ENCODE measurements around the gene GNPTAB. TPM values are rescaled to one million over a fixed set of nuclear protein-coding genes. Genes with fewer than 3 reads are reported as not detected.

The GNPTAB gene
- total and polyA plus RNA-seq, 9 donors = 13.4 to 23.0 (median 16.9) TPM

DNA sequence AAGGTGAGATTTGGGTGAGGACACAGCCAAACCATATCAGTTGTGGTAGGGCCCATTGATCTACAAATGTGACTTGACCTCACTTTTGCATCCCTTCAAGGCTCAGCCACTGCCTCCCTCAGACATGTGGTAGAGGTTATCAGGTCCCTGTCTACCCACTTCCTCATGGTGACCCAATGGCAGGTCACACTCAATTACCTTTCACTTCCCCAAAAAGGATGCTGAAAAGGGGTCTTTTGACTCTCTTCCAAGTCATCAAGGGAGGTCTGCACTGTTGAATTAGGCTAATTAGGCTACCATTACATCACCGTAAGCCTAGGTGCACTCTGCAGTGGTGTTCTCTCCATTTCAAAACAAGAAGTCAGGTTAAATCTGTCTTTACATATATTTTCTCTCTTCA lies 24.0 kb upstream of the GNPTAB start:
- H3K4me3 ChIP-seq (ENCODE audit: low read length) = no peak overlapping the region
- no peak overlapping the region for H3K27ac ChIP-seq (ENCODE audit: low read length)
- DNase-seq = no peak
- H3K9me3 ChIP-seq (replicated peaks; ENCODE audit: control insufficient read depth, low read depth, low read length) = no peaks in the 10 kb centered on the region
- H3K36me3 ChIP-seq (ENCODE audit: control insufficient read depth, insufficient read depth, low read length) = no peaks in the 10 kb centered on the region
- 100% methylated on average over 1 of the region's 1 CpG for WGBS (ENCODE audit: insufficient coverage)
- H3K4me1 ChIP-seq (ENCODE audit: control insufficient read depth, insufficient read depth, low read length) = no peaks in the 10 kb centered on the region
- no peaks in the 10 kb centered on the region for H3K27me3 ChIP-seq (ENCODE audit: control insufficient read depth, insufficient read depth, low read length)

DNA sequence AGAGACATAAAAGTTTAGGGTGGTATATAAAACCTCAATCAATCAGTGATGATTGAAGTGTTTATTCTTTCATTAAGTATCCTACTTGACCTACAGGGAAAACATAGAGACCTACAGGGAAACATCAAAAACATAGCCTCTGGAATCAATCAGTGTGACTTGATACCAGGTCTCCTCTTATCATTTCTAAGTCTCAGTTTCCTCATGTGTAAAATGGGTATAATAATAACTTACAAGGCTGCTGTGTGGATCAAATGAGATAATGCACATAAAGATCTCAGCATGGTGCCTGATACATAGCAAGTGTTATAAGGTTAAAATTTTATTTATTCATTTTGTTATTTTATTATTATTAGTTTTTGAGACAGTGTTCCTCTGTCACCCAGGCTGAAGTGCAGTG lies 22.2 kb upstream of the GNPTAB start:
- no peak for DNase-seq
- Histone ChIP-seq H3K4me1 (ENCODE audit: control insufficient read depth, insufficient read depth, low read length) (no peaks in the 10 kb centered on the region), H3K4me3 (ENCODE audit: low read length) (no peak overlapping the region), H3K27me3 (ENCODE audit: control insufficient read depth, insufficient read depth, low read length) (no peaks in the 10 kb centered on the region), H3K9me3 (replicated peaks; ENCODE audit: control insufficient read depth, low read depth, low read length) (no peaks in the 10 kb centered on the region), H3K36me3 (ENCODE audit: control insufficient read depth, insufficient read depth, low read length) (no peaks in the 10 kb centered on the region), H3K27ac (ENCODE audit: low read length) (no peak overlapping the region)

DNA sequence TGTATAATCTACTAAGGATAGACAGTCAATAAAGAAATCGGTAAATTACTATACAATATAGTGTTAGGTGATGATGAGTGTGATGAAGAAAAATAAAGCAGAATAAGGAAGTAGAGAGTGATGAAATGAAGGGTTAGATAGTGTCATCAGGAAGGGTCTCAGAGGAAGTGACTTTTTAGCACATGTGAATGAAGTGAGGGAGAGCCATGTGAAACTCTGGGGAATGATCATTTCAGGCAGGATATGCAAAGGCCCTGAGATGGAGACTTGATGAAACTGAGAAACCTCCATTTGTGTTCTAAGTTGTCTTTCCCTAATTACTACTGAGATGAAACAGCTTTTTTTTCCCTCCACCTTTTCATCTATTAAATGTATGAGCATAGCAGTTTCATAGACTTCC lies 19.4 kb upstream of the GNPTAB start:
- WGBS (ENCODE audit: insufficient coverage) = no CpG with 5 or more reads among the region's 1 CpG
- Histone ChIP-seq H3K27me3 (ENCODE audit: control insufficient read depth, insufficient read depth, low read length) (no peaks in the 10 kb centered on the region), H3K36me3 (ENCODE audit: control insufficient read depth, insufficient read depth, low read length) (no peaks in the 10 kb centered on the region), H3K9me3 (replicated peaks; ENCODE audit: control insufficient read depth, low read depth, low read length) (no peaks in the 10 kb centered on the region), H3K4me3 (ENCODE audit: low read length) (no peak overlapping the region), H3K4me1 (ENCODE audit: control insufficient read depth, insufficient read depth, low read length) (no peaks in the 10 kb centered on the region), H3K27ac (ENCODE audit: low read length) (no peak overlapping the region)
- DNase-seq = no peak

DNA sequence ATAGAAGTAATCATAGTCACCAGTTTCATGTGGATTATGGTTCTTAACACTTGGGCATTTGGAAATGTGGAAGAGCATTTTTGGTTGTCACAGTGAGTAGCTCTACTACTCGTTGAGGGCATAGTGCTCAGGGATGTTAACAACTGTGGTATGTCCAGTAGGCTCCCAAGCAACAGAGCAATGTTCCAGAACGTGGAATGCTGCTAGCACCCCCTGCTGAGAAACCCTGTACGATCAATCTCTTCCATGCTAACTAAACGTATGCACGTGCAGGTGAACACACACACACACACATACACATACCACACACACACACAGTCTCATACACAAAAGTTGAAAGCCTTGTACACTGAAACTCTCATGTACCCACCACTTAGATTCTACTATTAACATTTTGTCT lies 16.6 kb upstream of the GNPTAB start:
- no peaks in the 10 kb centered on the region for H3K36me3 ChIP-seq (ENCODE audit: control insufficient read depth, insufficient read depth, low read length)
- no peaks in the 10 kb centered on the region for H3K4me1 ChIP-seq (ENCODE audit: control insufficient read depth, insufficient read depth, low read length)
- H3K9me3 ChIP-seq (replicated peaks; ENCODE audit: control insufficient read depth, low read depth, low read length) = no peaks in the 10 kb centered on the region
- no peak overlapping the region for H3K4me3 ChIP-seq (ENCODE audit: low read length)
- DNase-seq = no peak
- no peak overlapping the region for H3K27ac ChIP-seq (ENCODE audit: low read length)
- no peaks in the 10 kb centered on the region for H3K27me3 ChIP-seq (ENCODE audit: control insufficient read depth, insufficient read depth, low read length)
- WGBS (ENCODE audit: insufficient coverage) = 58% methylated on average over 4 of the region's 5 CpGs

- Histone ChIP-seq H3K9me3 (replicated peaks; ENCODE audit: control insufficient read depth, low read depth, low read length) (no peaks in the 10 kb centered on the region), H3K4me1 (ENCODE audit: control insufficient read depth, insufficient read depth, low read length) (no peaks in the 10 kb centered on the region), H3K36me3 (ENCODE audit: control insufficient read depth, insufficient read depth, low read length) (no peaks in the 10 kb centered on the region), H3K27ac (ENCODE audit: low read length) (no peak overlapping the region), H3K4me3 (ENCODE audit: low read length) (no peak overlapping the region), H3K27me3 (ENCODE audit: control insufficient read depth, insufficient read depth, low read length) (no peaks in the 10 kb centered on the region)
- 80% methylated on average over 1 of the region's 5 CpGs for WGBS (ENCODE audit: insufficient coverage)
- no peak for DNase-seq
Measured at GRCh38 chr12:101845137-101845711, 14.5 kb upstream of the GNPTAB start.

GRCh38 chr12:101841069-101841468 lies 10.3 kb upstream of the GNPTAB start:
- H3K4me1 ChIP-seq (ENCODE audit: control insufficient read depth, insufficient read depth, low read length) = no peaks in the 10 kb centered on the region
- no peak overlapping the region for H3K27ac ChIP-seq (ENCODE audit: low read length)
- H3K9me3 ChIP-seq (replicated peaks; ENCODE audit: control insufficient read depth, low read depth, low read length) = no peaks in the 10 kb centered on the region
- no peaks in the 10 kb centered on the region for H3K36me3 ChIP-seq (ENCODE audit: control insufficient read depth, insufficient read depth, low read length)
- 83% methylated on average over 1 of the region's 4 CpGs for WGBS (ENCODE audit: insufficient coverage)
- no peaks in the 10 kb centered on the region for H3K27me3 ChIP-seq (ENCODE audit: control insufficient read depth, insufficient read depth, low read length)
- no peak for DNase-seq
- H3K4me3 ChIP-seq (ENCODE audit: low read length) = no peak overlapping the region

GRCh38 chr12:101839324-101840283 lies 8.8 kb upstream of the GNPTAB start:
- H3K4me3 ChIP-seq (ENCODE audit: low read length) = no peak overlapping the region
- H3K27ac ChIP-seq (ENCODE audit: low read length) = no peak overlapping the region
- H3K9me3 ChIP-seq (replicated peaks; ENCODE audit: control insufficient read depth, low read depth, low read length) = no peaks in the 10 kb centered on the region
- no peaks in the 10 kb centered on the region for H3K36me3 ChIP-seq (ENCODE audit: control insufficient read depth, insufficient read depth, low read length)
- WGBS (ENCODE audit: insufficient coverage) = 43% methylated on average over 1 of the region's 6 CpGs
- DNase-seq = peak; percentile 69
- H3K27me3 ChIP-seq (ENCODE audit: control insufficient read depth, insufficient read depth, low read length) = no peaks in the 10 kb centered on the region
- no peaks in the 10 kb centered on the region for H3K4me1 ChIP-seq (ENCODE audit: control insufficient read depth, insufficient read depth, low read length)

GRCh38 chr12:101838628-101839323 lies 8.0 kb upstream of the GNPTAB start:
- no peaks in the 10 kb centered on the region for H3K27me3 ChIP-seq (ENCODE audit: control insufficient read depth, insufficient read depth, low read length)
- no peak for DNase-seq
- no peaks in the 10 kb centered on the region for H3K9me3 ChIP-seq (replicated peaks; ENCODE audit: control insufficient read depth, low read depth, low read length)
- no peak overlapping the region for H3K4me3 ChIP-seq (ENCODE audit: low read length)
- H3K36me3 ChIP-seq (ENCODE audit: control insufficient read depth, insufficient read depth, low read length) = no peaks in the 10 kb centered on the region
- no peak overlapping the region for H3K27ac ChIP-seq (ENCODE audit: low read length)
- WGBS (ENCODE audit: insufficient coverage) = 86% methylated on average over 1 of the region's 3 CpGs
- no peaks in the 10 kb centered on the region for H3K4me1 ChIP-seq (ENCODE audit: control insufficient read depth, insufficient read depth, low read length)

GRCh38 chr12:101832030-101832429 lies 1.3 kb upstream of the GNPTAB start:
- H3K27ac ChIP-seq (ENCODE audit: low read length) = no peak overlapping the region
- H3K4me1 ChIP-seq (ENCODE audit: control insufficient read depth, insufficient read depth, low read length) = peaks cover 8% of the 10 kb centered on the region
- no peak for DNase-seq
- H3K27me3 ChIP-seq (ENCODE audit: control insufficient read depth, insufficient read depth, low read length) = no peaks in the 10 kb centered on the region
- no peaks in the 10 kb centered on the region for H3K9me3 ChIP-seq (replicated peaks; ENCODE audit: control insufficient read depth, low read depth, low read length)
- H3K4me3 ChIP-seq (ENCODE audit: low read length) = no peak overlapping the region
- no CpG with 5 or more reads among the region's 1 CpG for WGBS (ENCODE audit: insufficient coverage)
- H3K36me3 ChIP-seq (ENCODE audit: control insufficient read depth, insufficient read depth, low read length) = no peaks in the 10 kb centered on the region

GRCh38 chr12:101829639-101830366 lies 956 bp downstream of the GNPTAB start:
- Histone ChIP-seq H3K36me3 (ENCODE audit: control insufficient read depth, insufficient read depth, low read length) (no peaks in the 10 kb centered on the region), H3K4me3 (ENCODE audit: low read length) (peak overlapping the region; percentile 89), H3K4me1 (ENCODE audit: control insufficient read depth, insufficient read depth, low read length) (peaks cover 8% of the 10 kb centered on the region), H3K27ac (ENCODE audit: low read length) (no peak overlapping the region), H3K27me3 (ENCODE audit: control insufficient read depth, insufficient read depth, low read length) (no peaks in the 10 kb centered on the region), H3K9me3 (replicated peaks; ENCODE audit: control insufficient read depth, low read depth, low read length) (no peaks in the 10 kb centered on the region)
- WGBS (ENCODE audit: insufficient coverage) = 20% methylated on average over 3 of the region's 11 CpGs
- peak; percentile 32 for DNase-seq

Data from muscle of leg (tissue), 11 donors.